ENCODE data around the gene CCDC117. TPM values are rescaled to one million over a fixed set of nuclear protein-coding genes. Genes with fewer than 3 reads are reported as not detected.

CCDC117 gene
- total RNA-seq, 2 experiments from 2014 or later: 14.2 to 16.1 TPM

DNA sequence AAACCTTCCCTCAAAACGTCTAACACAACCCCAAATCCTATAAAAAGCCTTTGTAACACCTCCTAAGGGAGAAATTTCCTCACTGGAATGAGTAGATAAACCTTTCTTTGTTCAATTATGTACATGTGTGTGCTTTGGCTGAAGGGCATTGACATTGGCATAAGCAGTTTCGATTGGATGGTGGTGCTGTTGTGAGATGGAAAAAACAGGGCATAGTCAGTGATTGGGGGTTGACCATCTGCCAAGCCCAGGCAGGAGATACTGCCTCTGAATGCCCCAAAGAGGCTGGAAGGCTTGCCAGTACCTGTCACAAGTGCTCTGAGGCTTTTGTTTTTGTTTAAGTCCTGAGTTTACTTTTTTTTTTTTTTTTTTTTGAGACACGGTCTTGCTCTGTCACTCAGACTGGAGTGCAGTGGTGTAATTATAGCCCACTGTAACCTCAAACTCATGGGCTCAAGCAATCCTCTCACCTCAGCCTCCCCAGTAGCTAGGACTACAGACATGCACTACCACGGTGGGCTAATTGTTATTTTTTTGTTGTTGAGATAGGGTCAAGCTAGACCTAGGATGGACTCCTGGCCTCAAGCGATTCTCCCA, 1.2 kb upstream of the CCDC117 start:
- ChIA-PET POLR2A (interaction anchor here (5.1 kb wide), 1 partner anchor 29 kb away, joined by 50 read pairs; the partner anchor contains the start of gene XBP1), CTCF (interaction anchor here (1.0 kb wide), 1 partner anchor 31 kb away, joined by 3 read pairs; no protein-coding TSS in a partner anchor)
- Mint-ChIP-seq H3K4me3 (peak overlapping the region; percentile 39), H3K4me1 (ENCODE audit: low read depth) (peaks cover 26% of the 10 kb centered on the region), H3K36me3 (ENCODE audit: low read depth) (peaks cover 26% of the 10 kb centered on the region), H3K27ac (no peak overlapping the region), H3K27me3 (no peaks in the 10 kb centered on the region), H3K9me3 (no peaks in the 10 kb centered on the region)
- intact Hi-C loops (cut with DNase I, micrococcal nuclease): loop anchor here in 1 of 2 experiments (10.0 kb wide), 1 partner anchor 856 kb away; the partner anchor contains the start of gene PITPNB
- H3K4me3 ChIP-seq (ENCODE audit: low read length): no peak overlapping the region
- H3K27ac ChIP-seq (ENCODE audit: low read depth in 1 of 2, low read length in 2 of 2): no peak overlapping the region
- H3K36me3 ChIP-seq (ENCODE audit: insufficient read depth, low read length): peaks cover 4% of the 10 kb centered on the region
- ATAC-seq (ENCODE audit: poor library complexity): no peak
- TF ChIP-seq, protein P1, sequence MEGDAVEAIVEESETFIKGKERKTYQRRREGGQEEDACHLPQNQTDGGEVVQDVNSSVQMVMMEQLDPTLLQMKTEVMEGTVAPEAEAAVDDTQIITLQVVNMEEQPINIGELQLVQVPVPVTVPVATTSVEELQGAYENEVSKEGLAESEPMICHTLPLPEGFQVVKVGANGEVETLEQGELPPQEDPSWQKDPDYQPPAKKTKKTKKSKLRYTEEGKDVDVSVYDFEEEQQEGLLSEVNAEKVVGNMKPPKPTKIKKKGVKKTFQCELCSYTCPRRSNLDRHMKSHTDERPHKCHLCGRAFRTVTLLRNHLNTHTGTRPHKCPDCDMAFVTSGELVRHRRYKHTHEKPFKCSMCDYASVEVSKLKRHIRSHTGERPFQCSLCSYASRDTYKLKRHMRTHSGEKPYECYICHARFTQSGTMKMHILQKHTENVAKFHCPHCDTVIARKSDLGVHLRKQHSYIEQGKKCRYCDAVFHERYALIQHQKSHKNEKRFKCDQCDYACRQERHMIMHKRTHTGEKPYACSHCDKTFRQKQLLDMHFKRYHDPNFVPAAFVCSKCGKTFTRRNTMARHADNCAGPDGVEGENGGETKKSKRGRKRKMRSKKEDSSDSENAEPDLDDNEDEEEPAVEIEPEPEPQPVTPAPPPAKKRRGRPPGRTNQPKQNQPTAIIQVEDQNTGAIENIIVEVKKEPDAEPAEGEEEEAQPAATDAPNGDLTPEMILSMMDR (IDR thresholded peaks at IDR 0.05): no peak
- H3K27me3 ChIP-seq (ENCODE audit: control insufficient read depth in 1 of 2, insufficient read depth in 2 of 2, low read length in 2 of 2): no peaks in the 10 kb centered on the region
- H3K4me1 ChIP-seq (ENCODE audit: insufficient read depth, low read length): peaks cover 33% of the 10 kb centered on the region
- no peaks in the 10 kb centered on the region for H3K9me3 ChIP-seq (ENCODE audit: control insufficient read depth in 1 of 2, insufficient read depth in 1 of 2, low read length in 2 of 2)
- DNase-seq: no peak

DNA sequence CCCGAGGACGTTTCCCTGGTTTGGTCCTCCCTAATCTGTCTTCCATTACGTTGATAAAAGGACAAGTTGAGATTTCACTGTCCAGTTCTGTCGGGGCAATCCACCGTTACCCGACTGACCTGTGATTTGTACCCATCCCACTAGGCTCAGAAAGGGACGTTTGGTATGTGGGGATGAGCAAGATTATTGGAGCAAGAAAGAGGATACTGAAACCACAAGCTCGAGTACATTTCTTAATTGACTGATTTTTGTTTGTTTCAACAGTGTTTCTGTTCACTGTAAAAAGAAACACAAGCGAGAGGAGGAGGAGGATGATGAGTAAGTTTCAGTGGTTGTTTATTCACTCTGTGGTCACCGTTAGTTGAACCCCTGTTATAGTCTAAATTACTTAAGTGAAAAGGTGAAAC, 969 bp downstream of the CCDC117 start:
- no peak for DNase-seq
- TF ChIP-seq, protein P1 (IDR thresholded peaks at IDR 0.05): no peak
- Histone ChIP-seq H3K27ac (ENCODE audit: low read depth in 1 of 2, low read length in 2 of 2) (peak overlapping the region; percentile 47 to 61), H3K9me3 (ENCODE audit: control insufficient read depth in 1 of 2, insufficient read depth in 1 of 2, low read length in 2 of 2) (no peaks in the 10 kb centered on the region), H3K4me3 (ENCODE audit: low read length) (peak overlapping the region; percentile 83), H3K4me1 (ENCODE audit: insufficient read depth, low read length) (peaks cover 34% of the 10 kb centered on the region), H3K27me3 (ENCODE audit: control insufficient read depth in 1 of 2, insufficient read depth in 2 of 2, low read length in 2 of 2) (no peaks in the 10 kb centered on the region), H3K36me3 (ENCODE audit: insufficient read depth, low read length) (peaks cover 10% of the 10 kb centered on the region)
- CTCF ChIA-PET: interaction anchor here (0.9 to 2.1 kb wide), 7 partner anchors 11 to 109 kb away, joined by 3 to 9 read pairs (median 4); partner anchors contain the start of genes CHEK2 and ZNRF3
- Mint-ChIP-seq H3K27me3 (no peaks in the 10 kb centered on the region), H3K27ac (peak overlapping the region; percentile 80), H3K9me3 (no peaks in the 10 kb centered on the region), H3K36me3 (ENCODE audit: low read depth) (peaks cover 35% of the 10 kb centered on the region), H3K4me3 (peak overlapping the region; percentile 95), H3K4me1 (ENCODE audit: low read depth) (peaks cover 27% of the 10 kb centered on the region)
- POLR2A ChIA-PET: interaction anchor here (0.9 to 5.1 kb wide), 8 partner anchors 11 to 855 kb away, joined by 3 to 50 read pairs (median 6); partner anchors contain the start of genes CHEK2, HSCB, KREMEN1 and PITPNB
- intact Hi-C loops (cut with DNase I, micrococcal nuclease): loop anchor here (1.0 to 10.0 kb wide), 4 partner anchors 27 to 859 kb away; partner anchors contain the start of genes EWSR1 (in 1 of the 2), PITPNB (in 1 of the 2) and XBP1 (in 1 of the 2)
- ATAC-seq (ENCODE audit: poor library complexity): no peak

DNA sequence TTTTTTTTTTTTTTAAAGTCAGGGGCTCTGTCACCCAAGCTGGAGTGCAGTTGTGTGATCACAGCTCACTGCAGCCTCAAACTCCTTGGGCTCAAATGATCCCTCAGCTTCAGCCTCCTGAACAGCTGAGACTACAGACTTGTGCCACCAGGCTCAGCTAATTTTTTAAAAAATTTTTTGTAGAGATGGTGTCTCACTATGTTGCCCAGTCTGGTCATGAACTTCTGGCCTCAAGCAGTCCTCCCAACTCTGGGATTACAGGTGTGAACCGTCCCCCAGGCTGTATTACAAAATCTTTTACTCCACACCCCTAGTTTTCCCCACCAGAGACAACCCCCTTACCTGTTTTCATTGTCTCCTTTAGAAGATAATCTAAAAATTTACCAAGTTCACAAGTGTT, 1.9 kb downstream of the CCDC117 start:
- no peak overlapping the region for H3K27ac ChIP-seq (ENCODE audit: low read depth in 1 of 2, low read length in 2 of 2)
- no peak overlapping the region for H3K4me3 ChIP-seq (ENCODE audit: low read length)
- H3K27me3 Mint-ChIP-seq: no peaks in the 10 kb centered on the region
- H3K27me3 ChIP-seq (ENCODE audit: control insufficient read depth in 1 of 2, insufficient read depth in 2 of 2, low read length in 2 of 2): no peaks in the 10 kb centered on the region
- ATAC-seq (ENCODE audit: poor library complexity): no peak
- ChIA-PET CTCF (no interaction called here), POLR2A (interaction anchor here (2.5 to 5.1 kb wide), 2 partner anchors 26 to 37 kb away, joined by 12 to 50 read pairs; partner anchors contain the start of gene XBP1)
- no peaks in the 10 kb centered on the region for H3K9me3 ChIP-seq (ENCODE audit: control insufficient read depth in 1 of 2, insufficient read depth in 1 of 2, low read length in 2 of 2)
- DNase-seq: no peak
- peaks cover 27% of the 10 kb centered on the region for H3K4me1 Mint-ChIP-seq (ENCODE audit: low read depth)
- TF ChIP-seq, protein P1 (IDR thresholded peaks at IDR 0.05): no peak
- H3K27ac Mint-ChIP-seq: peak overlapping the region; percentile 51
- intact Hi-C loops (cut with DNase I, micrococcal nuclease): loop anchor here in 1 of 2 experiments (10.0 kb wide), 1 partner anchor 860 kb away; the partner anchor contains the start of gene PITPNB
- H3K9me3 Mint-ChIP-seq: no peaks in the 10 kb centered on the region
- H3K4me1 ChIP-seq (ENCODE audit: insufficient read depth, low read length): peaks cover 34% of the 10 kb centered on the region
- H3K36me3 ChIP-seq (ENCODE audit: insufficient read depth, low read length): peaks cover 15% of the 10 kb centered on the region
- peak overlapping the region; percentile 79 for H3K4me3 Mint-ChIP-seq
- peaks cover 40% of the 10 kb centered on the region for H3K36me3 Mint-ChIP-seq (ENCODE audit: low read depth)
